ENCODE measurements around the gene KIF16B.

GRCh38 chr20:16313917-16314316 is 259.3 kb downstream of the KIF16B start:
- TF ChIP-seq CTCF (conservative IDR thresholded peaks at IDR 0.05; ENCODE audit: low read depth, low read length), result no peak
- no peak for TF ChIP-seq EZH2 (IDR thresholded peaks at IDR 0.05; ENCODE audit: low read length, unreplicated experiment)

Measured in PC-3 (cell line).